LNCaP clone FGC (cell line): ENCODE results near the gene SP7.
A peak's percentile ranks its signal among the peaks of the same experiment; 100 is the strongest.

ENCODE experiments used
- DNase-seq: peaks from one replicate; pipeline ENCODE4 v3.0.0-alpha.2; 2011; ENCODE audit warnings: low read depth
- H3K4me3 ChIP-seq: 2 replicates; pipeline ENCODE4 v1.5.1; 2011; ENCODE audit warnings: mild to moderate bottlenecking, low read depth, low read length, control low read depth
- CTCF ChIP-seq: IDR thresholded peaks from 2 replicates; pipeline ENCODE4 v1.5.1; 2012; ENCODE audit warnings: mild to moderate bottlenecking; ENCODE audit not compliant: control insufficient read depth, insufficient read depth; ENCODE audit errors: extremely low read depth

SP7 gene

GRCh38 chr12:53328043-53328435, 8.1 kb downstream of the SP7 start:
- no peak for DNase-seq
- H3K4me3 ChIP-seq = no peak overlapping the region
- no peak for TF ChIP-seq CTCF

- no peak for DNase-seq
- peak; percentile 23; the same call in 1 of the 2 replicates for TF ChIP-seq CTCF
- H3K4me3 ChIP-seq = no peak overlapping the region
Measured at GRCh38 chr12:53327435-53328042, 8.6 kb downstream of the SP7 start.

DNA sequence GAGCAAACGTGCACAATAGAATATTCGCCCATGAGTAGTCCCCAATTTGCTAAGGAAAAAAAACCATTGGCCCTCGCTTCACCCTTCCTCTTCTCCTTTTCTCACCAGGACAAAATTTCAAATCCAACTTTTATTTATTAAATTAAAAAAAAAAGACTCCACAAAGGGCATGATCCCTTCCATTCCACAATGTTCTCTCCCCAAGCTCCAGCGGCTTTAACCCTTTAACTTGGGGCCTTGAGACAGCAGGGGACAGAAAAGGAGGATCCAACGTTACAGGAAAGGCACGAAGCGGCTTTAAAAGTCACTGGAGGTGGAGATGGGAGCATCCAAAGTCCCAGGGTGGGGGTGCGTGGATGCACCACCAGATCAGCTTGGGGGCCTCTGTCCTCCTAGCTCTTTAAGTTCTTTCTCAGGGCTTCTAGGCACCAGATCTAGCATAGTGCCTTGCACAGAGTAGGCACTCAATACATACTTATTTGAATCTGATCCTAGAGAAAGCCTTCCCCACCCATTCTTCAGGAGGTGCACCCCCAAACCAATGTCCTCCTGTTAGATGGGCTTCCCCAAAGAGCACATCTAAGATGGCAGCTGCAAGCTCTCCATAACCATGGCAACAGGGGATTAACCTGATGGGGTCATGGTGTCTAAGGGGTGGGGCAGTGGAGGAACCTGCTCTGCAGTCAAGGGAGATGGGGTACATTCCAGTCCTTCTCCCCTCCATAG, 9.5 kb downstream of the SP7 start:
- no peak for TF ChIP-seq CTCF
- H3K4me3 ChIP-seq = no peak overlapping the region
- no peak for DNase-seq

- no peak for DNase-seq
- H3K4me3 ChIP-seq = peak overlapping the region; percentile 61
Measured at GRCh38 chr12:53325511-53326061, 10.6 kb downstream of the SP7 start.

GRCh38 chr12:53324779-53325510, 11.2 kb downstream of the SP7 start:
- peak; percentile 85 for TF ChIP-seq CTCF
- peak; percentile 56 for DNase-seq
- peak overlapping the region; percentile 61 for H3K4me3 ChIP-seq

More at GRCh38 chr12:53325511-53326061, 10.6 kb downstream of the SP7 start:
- no peak for TF ChIP-seq CTCF

GRCh38 chr12:53324113-53324778, 11.9 kb downstream of the SP7 start:
- H3K4me3 ChIP-seq = peak overlapping the region; percentile 61
- DNase-seq = no peak
- TF ChIP-seq CTCF = no peak
